Mesenchymal stem cell (in vitro differentiated cells and primary cell): Measurements from ENCODE around the gene SLCO3A1.

ENCODE experiments used
- DNase-seq: peaks from one replicate; pipeline ENCODE4 v3.0.0-alpha.2; 2013
- H2AFZ ChIP-seq: one replicate; pipeline ENCODE4 v1.6.1; 2013; ENCODE audit warnings: low read depth, mild to moderate bottlenecking, control low read depth, inconsistent platforms, low read length, moderate library complexity
- H2AK5ac ChIP-seq: 2 replicates; pipeline ENCODE4 v1.6.1; 2013; ENCODE audit warnings: low read length, moderate library complexity, mild to moderate bottlenecking, inconsistent platforms; ENCODE audit not compliant: severe bottlenecking
- H2BK120ac ChIP-seq: one replicate; pipeline ENCODE4 v1.6.1; 2013; ENCODE audit warnings: low read depth, mild to moderate bottlenecking, inconsistent platforms, low read length, moderate library complexity
- H2BK12ac ChIP-seq, 2 experiments: one replicate each; pipeline ENCODE4 v1.6.1; 2013; ENCODE audit warnings: inconsistent platforms in 2 of 2, low read length in 2 of 2, mild to moderate bottlenecking in 2 of 2, moderate library complexity in 2 of 2, control low read depth in 1 of 2
- H2BK15ac ChIP-seq: one replicate; pipeline ENCODE4 v1.6.1; 2013; ENCODE audit warnings: mild to moderate bottlenecking, low read depth, inconsistent platforms; ENCODE audit not compliant: poor library complexity, severe bottlenecking
- H2BK5ac ChIP-seq: 2 replicates; pipeline ENCODE4 v1.6.1; 2013; ENCODE audit warnings: low read depth, mild to moderate bottlenecking, low read length, control low read depth, inconsistent platforms; ENCODE audit not compliant: poor library complexity, severe bottlenecking
- H3K14ac ChIP-seq, 2 experiments: one replicate each; pipeline ENCODE4 v1.6.1; 2013; ENCODE audit warnings: inconsistent platforms in 2 of 2, low read length in 2 of 2, control low read depth in 1 of 2, mild to moderate bottlenecking in 1 of 2, moderate library complexity in 1 of 2
- H3K18ac ChIP-seq, 2 experiments: one replicate each; pipeline ENCODE4 v1.6.1; 2013; ENCODE audit warnings: inconsistent platforms in 2 of 2, low read length in 2 of 2, control low read depth in 1 of 2, low read depth in 1 of 2, mild to moderate bottlenecking in 1 of 2
- H3K23ac ChIP-seq, 2 experiments: one replicate each; pipeline ENCODE4 v1.6.1; 2013; ENCODE audit warnings: inconsistent platforms in 2 of 2, low read length in 2 of 2, mild to moderate bottlenecking in 2 of 2, moderate library complexity in 2 of 2, control low read depth in 1 of 2
- H3K27ac ChIP-seq: 2 replicates; pipeline ENCODE4 v1.5.1; 2013; ENCODE audit warnings: mild to moderate bottlenecking, moderate library complexity, low read length, control low read depth, inconsistent platforms; ENCODE audit not compliant: poor library complexity, severe bottlenecking
- H3K27me3 ChIP-seq, 2 experiments: 2 replicates each; pipeline versions ENCODE4 v1.6.1 to v1.7.0; 2013; ENCODE audit warnings: low read length in 2 of 2, mild to moderate bottlenecking in 2 of 2, moderate library complexity in 2 of 2, control low read depth in 1 of 2, inconsistent platforms in 1 of 2; ENCODE audit not compliant: control insufficient read depth in 1 of 2, insufficient read depth in 1 of 2
- H3K36me3 ChIP-seq, 2 experiments: 2 replicates each; pipeline versions ENCODE4 v1.6.1 to v1.7.0; 2013; ENCODE audit warnings: low read length in 2 of 2, control low read depth in 1 of 2, inconsistent platforms in 1 of 2, low read depth in 1 of 2, mild to moderate bottlenecking in 1 of 2; ENCODE audit not compliant: insufficient read depth in 2 of 2, control insufficient read depth in 1 of 2
- H3K4ac ChIP-seq, 2 experiments: one replicate each; pipeline ENCODE4 v1.6.1; 2013; ENCODE audit warnings: inconsistent platforms in 2 of 2, low read length in 2 of 2, mild to moderate bottlenecking in 2 of 2, moderate library complexity in 2 of 2, control low read depth in 1 of 2, low read depth in 1 of 2
- H3K4me1 ChIP-seq: 2 replicates; pipeline ENCODE4 v1.6.1; 2013; ENCODE audit warnings: low read depth, low read length, control low read depth; ENCODE audit not compliant: control insufficient read depth, insufficient read depth
- H3K4me2 ChIP-seq: 2 replicates; pipeline ENCODE4 v1.6.1; 2013; ENCODE audit warnings: low read length, mild to moderate bottlenecking, inconsistent platforms; ENCODE audit not compliant: poor library complexity, severe bottlenecking
- H3K4me3 ChIP-seq, 2 experiments: 2 replicates each; pipeline versions ENCODE4 v1.5.1 to v1.7.0; 2013; ENCODE audit warnings: low read length in 2 of 2, mild to moderate bottlenecking in 2 of 2, control low read depth in 1 of 2, low read depth in 1 of 2; ENCODE audit not compliant: insufficient read depth in 1 of 2
- H3K79me1 ChIP-seq: replicated peaks from 2 replicates; pipeline ENCODE4 v1.6.1; 2013; ENCODE audit warnings: mild to moderate bottlenecking, control low read depth, low read length, inconsistent platforms; ENCODE audit not compliant: poor library complexity, severe bottlenecking
- H3K9ac ChIP-seq: 2 replicates; pipeline ENCODE4 v1.7.0; 2013; ENCODE audit warnings: mild to moderate bottlenecking, low read length, moderate library complexity
- H3K9me3 ChIP-seq: 2 replicates; pipeline ENCODE4 v1.7.0; 2013; ENCODE audit warnings: mild to moderate bottlenecking, low read length; ENCODE audit not compliant: control insufficient read depth
- H4K8ac ChIP-seq: one replicate; pipeline ENCODE4 v1.6.1; 2013; ENCODE audit warnings: inconsistent platforms, mild to moderate bottlenecking, low read length, moderate library complexity
- H4K91ac ChIP-seq: one replicate; pipeline ENCODE4 v1.6.1; 2013; ENCODE audit warnings: mild to moderate bottlenecking, low read length, inconsistent platforms
- WGBS: methylation state at CpG from one replicate; pipeline ENCODE4 v1.1.7; 2013; ENCODE audit warnings: mixed read lengths; 5-methylcytosine and 5-hydroxymethylcytosine counted together

The SLCO3A1 gene

GRCh38 chr15:92124657-92125010 is 271.1 kb downstream of the SLCO3A1 start:
- H2BK5ac ChIP-seq = no peak overlapping the region
- no peak overlapping the region for H3K27ac ChIP-seq
- no peak overlapping the region for H2BK12ac ChIP-seq
- no peak overlapping the region for H3K18ac ChIP-seq
- H3K4me3 ChIP-seq = no peak overlapping the region
- H4K8ac ChIP-seq = no peak overlapping the region
- no peak overlapping the region for H2BK120ac ChIP-seq
- H3K79me1 ChIP-seq = no peaks in the 10 kb centered on the region
- WGBS = 70% methylated on average over 3 of the region's 3 CpGs
- no peaks in the 10 kb centered on the region for H3K27me3 ChIP-seq
- no peak overlapping the region for H3K14ac ChIP-seq
- peaks cover 2% of the 10 kb centered on the region for H3K4me1 ChIP-seq
- peaks cover 8% of the 10 kb centered on the region for H3K9me3 ChIP-seq
- no peak overlapping the region for H3K4me2 ChIP-seq
- H3K4ac ChIP-seq = no peak overlapping the region
- no peak overlapping the region for H2BK15ac ChIP-seq
- H3K36me3 ChIP-seq = peaks cover 0 to 61% of the 10 kb centered on the region in 2 experiments
- H3K23ac ChIP-seq = no peak overlapping the region
- H2AK5ac ChIP-seq = no peak overlapping the region
- no peak overlapping the region for H2AFZ ChIP-seq
- no peak overlapping the region for H3K9ac ChIP-seq
- DNase-seq = no peak
- H4K91ac ChIP-seq = no peak overlapping the region

- peaks cover 0 to 41% of the 10 kb centered on the region in 2 experiments for H3K36me3 ChIP-seq
- WGBS = 73% methylated on average over 5 of the region's 5 CpGs
- DNase-seq = no peak
Measured at GRCh38 chr15:92128788-92129187, 275.3 kb downstream of the SLCO3A1 start.

GRCh38 chr15:92130244-92130643 is 276.7 kb downstream of the SLCO3A1 start:
- Histone ChIP-seq H3K27me3 (no peaks in the 10 kb centered on the region), H2BK12ac (no peak overlapping the region), H2AFZ (no peak overlapping the region), H3K9me3 (no peaks in the 10 kb centered on the region), H3K18ac (no peak overlapping the region), H2BK5ac (no peak overlapping the region), H3K4me3 (no peak overlapping the region), H3K36me3 (peaks cover 0 to 43% of the 10 kb centered on the region in 2 experiments), H3K14ac (no peak overlapping the region), H4K91ac (no peak overlapping the region), H3K4me1 (no peaks in the 10 kb centered on the region), H2AK5ac (no peak overlapping the region), H4K8ac (no peak overlapping the region), H2BK15ac (no peak overlapping the region), H3K27ac (no peak overlapping the region), H3K79me1 (no peaks in the 10 kb centered on the region), H3K23ac (no peak overlapping the region), H3K4ac (no peak overlapping the region), H3K9ac (no peak overlapping the region), H2BK120ac (no peak overlapping the region), H3K4me2 (no peak overlapping the region)
- WGBS = 33% methylated on average over 2 of the region's 2 CpGs
- no peak for DNase-seq

More at GRCh38 chr15:92128788-92129187, 275.3 kb downstream of the SLCO3A1 start:
- Histone ChIP-seq H2AK5ac (no peak overlapping the region), H3K9ac (no peak overlapping the region), H2AFZ (no peak overlapping the region), H2BK120ac (no peak overlapping the region), H4K91ac (no peak overlapping the region), H3K4me2 (no peak overlapping the region), H2BK5ac (no peak overlapping the region), H3K23ac (no peak overlapping the region), H3K79me1 (no peaks in the 10 kb centered on the region), H3K4me3 (no peak overlapping the region), H3K27me3 (no peaks in the 10 kb centered on the region), H4K8ac (no peak overlapping the region), H2BK15ac (no peak overlapping the region), H3K14ac (no peak overlapping the region), H2BK12ac (no peak overlapping the region), H3K27ac (no peak overlapping the region), H3K9me3 (no peaks in the 10 kb centered on the region), H3K18ac (no peak overlapping the region), H3K4ac (no peak overlapping the region), H3K4me1 (peaks cover 1% of the 10 kb centered on the region)

- no peak overlapping the region for H3K23ac ChIP-seq
- H2BK15ac ChIP-seq = no peak overlapping the region
- H3K9ac ChIP-seq = no peak overlapping the region
- no peak overlapping the region for H2BK12ac ChIP-seq
- H4K91ac ChIP-seq = no peak overlapping the region
- H2BK120ac ChIP-seq = no peak overlapping the region
- H2BK5ac ChIP-seq = no peak overlapping the region
- no peak overlapping the region for H3K4me2 ChIP-seq
- no peak overlapping the region for H4K8ac ChIP-seq
- H3K9me3 ChIP-seq = no peaks in the 10 kb centered on the region
- no peak overlapping the region for H2AFZ ChIP-seq
- peaks cover 0 to 48% of the 10 kb centered on the region in 2 experiments for H3K36me3 ChIP-seq
- H3K4me1 ChIP-seq = no peaks in the 10 kb centered on the region
- no peak for DNase-seq
- no peak overlapping the region for H3K27ac ChIP-seq
- 48% methylated on average over 2 of the region's 3 CpGs for WGBS
- H3K14ac ChIP-seq = no peak overlapping the region
- no peak overlapping the region for H3K4ac ChIP-seq
- no peaks in the 10 kb centered on the region for H3K27me3 ChIP-seq
- no peak overlapping the region for H3K4me3 ChIP-seq
- no peak overlapping the region for H3K18ac ChIP-seq
- H3K79me1 ChIP-seq = no peaks in the 10 kb centered on the region
- no peak overlapping the region for H2AK5ac ChIP-seq
Measured at GRCh38 chr15:92130906-92131305, 277.4 kb downstream of the SLCO3A1 start.
